C4-2B (cell line): ENCODE data around the gene NME1.

Experiments used
- ZFX ChIP-seq: fragments of 450-650 bp; IDR thresholded peaks from 2 replicates; pipeline ENCODE4 v1.6.1; 2017
- TF ChIP-seq, protein P1 (sequence below): fragments of 450-650 bp; conservative IDR thresholded peaks from 2 replicates; pipeline ENCODE4 v1.5.1; 2017; ENCODE audit warnings: mild to moderate bottlenecking

DNA sequence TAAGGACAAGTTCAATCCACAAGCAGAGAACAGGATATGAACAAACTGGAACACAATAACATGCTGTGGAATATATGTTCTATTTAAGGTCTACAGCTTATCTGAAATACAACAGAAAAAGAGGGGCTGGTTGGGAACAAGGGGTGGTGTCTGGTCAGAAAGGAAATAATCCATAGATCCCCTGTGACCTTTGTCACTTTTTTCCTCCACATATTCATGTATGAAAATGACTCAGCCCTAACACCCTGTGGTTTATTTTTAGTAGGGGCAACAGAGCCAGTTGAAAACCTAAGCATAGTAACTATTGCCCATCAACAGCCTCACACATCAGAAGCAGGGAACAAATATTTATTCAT lies 20.4 kb upstream of the NME1 start:
- TF ChIP-seq, protein P1, sequence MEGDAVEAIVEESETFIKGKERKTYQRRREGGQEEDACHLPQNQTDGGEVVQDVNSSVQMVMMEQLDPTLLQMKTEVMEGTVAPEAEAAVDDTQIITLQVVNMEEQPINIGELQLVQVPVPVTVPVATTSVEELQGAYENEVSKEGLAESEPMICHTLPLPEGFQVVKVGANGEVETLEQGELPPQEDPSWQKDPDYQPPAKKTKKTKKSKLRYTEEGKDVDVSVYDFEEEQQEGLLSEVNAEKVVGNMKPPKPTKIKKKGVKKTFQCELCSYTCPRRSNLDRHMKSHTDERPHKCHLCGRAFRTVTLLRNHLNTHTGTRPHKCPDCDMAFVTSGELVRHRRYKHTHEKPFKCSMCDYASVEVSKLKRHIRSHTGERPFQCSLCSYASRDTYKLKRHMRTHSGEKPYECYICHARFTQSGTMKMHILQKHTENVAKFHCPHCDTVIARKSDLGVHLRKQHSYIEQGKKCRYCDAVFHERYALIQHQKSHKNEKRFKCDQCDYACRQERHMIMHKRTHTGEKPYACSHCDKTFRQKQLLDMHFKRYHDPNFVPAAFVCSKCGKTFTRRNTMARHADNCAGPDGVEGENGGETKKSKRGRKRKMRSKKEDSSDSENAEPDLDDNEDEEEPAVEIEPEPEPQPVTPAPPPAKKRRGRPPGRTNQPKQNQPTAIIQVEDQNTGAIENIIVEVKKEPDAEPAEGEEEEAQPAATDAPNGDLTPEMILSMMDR, result no peak
- TF ChIP-seq ZFX, result no peak
